Measurements from ENCODE around the gene GABPB1.

Gene GABPB1

GRCh38 chr15:50228866-50229265 is 126.1 kb downstream of the GABPB1 start:
- Histone ChIP-seq H3K4me3 (ENCODE audit: low read length) (no peak overlapping the region), H3K9me3 (ENCODE audit: insufficient read depth, low read length) (no peaks in the 10 kb centered on the region), H2AFZ (ENCODE audit: low read depth, low read length) (no peak overlapping the region), H3K4me2 (ENCODE audit: low read length) (no peak overlapping the region), H4K20me1 (ENCODE audit: insufficient read depth, low read length) (no peaks in the 10 kb centered on the region), H3K4me1 (ENCODE audit: low read length) (peaks cover 6% of the 10 kb centered on the region; the same call in 1 of the 2 replicates), H3K36me3 (replicated peaks; ENCODE audit: low read depth, low read length) (no peaks in the 10 kb centered on the region), H3K79me2 (ENCODE audit: low read length) (no peaks in the 10 kb centered on the region), H3K27me3 (ENCODE audit: low read depth, low read length) (no peaks in the 10 kb centered on the region), H3K27ac (ENCODE audit: low read length) (no peak overlapping the region), H3K9ac (ENCODE audit: low read length) (no peak overlapping the region)
- TF ChIP-seq EZH2phosphoT487 (IDR thresholded peaks at IDR 0.05; ENCODE audit: low read depth) (no peak), CTCF (IDR thresholded peaks at IDR 0.05; ENCODE audit: low read depth, low read length) (no peak)

- no peak overlapping the region for H3K4me2 ChIP-seq (ENCODE audit: low read length)
- no peak overlapping the region for H3K9ac ChIP-seq (ENCODE audit: low read length)
- peaks cover 2% of the 10 kb centered on the region; the same call in 1 of the 2 replicates for H3K27me3 ChIP-seq (ENCODE audit: low read depth, low read length)
- no peaks in the 10 kb centered on the region for H3K36me3 ChIP-seq (replicated peaks; ENCODE audit: low read depth, low read length)
- no peak overlapping the region for H2AFZ ChIP-seq (ENCODE audit: low read depth, low read length)
- H3K79me2 ChIP-seq (ENCODE audit: low read length): no peaks in the 10 kb centered on the region
- H3K27ac ChIP-seq (ENCODE audit: low read length): no peak overlapping the region
- H3K4me3 ChIP-seq (ENCODE audit: low read length): no peak overlapping the region
- no peaks in the 10 kb centered on the region for H3K4me1 ChIP-seq (ENCODE audit: low read length)
- no peaks in the 10 kb centered on the region for H3K9me3 ChIP-seq (ENCODE audit: insufficient read depth, low read length)
- TF ChIP-seq CTCF (IDR thresholded peaks at IDR 0.05; ENCODE audit: low read depth, low read length) (no peak), EZH2phosphoT487 (IDR thresholded peaks at IDR 0.05; ENCODE audit: low read depth) (no peak)
- H4K20me1 ChIP-seq (ENCODE audit: insufficient read depth, low read length): no peaks in the 10 kb centered on the region
Observed at GRCh38 chr15:50227076-50227475, 127.9 kb downstream of the GABPB1 start.

GRCh38 chr15:50225938-50226337 is 129.1 kb downstream of the GABPB1 start:
- TF ChIP-seq CTCF (IDR thresholded peaks at IDR 0.05; ENCODE audit: low read depth, low read length): no peak
- no peak for TF ChIP-seq EZH2phosphoT487 (IDR thresholded peaks at IDR 0.05; ENCODE audit: low read depth)
- H3K4me3 ChIP-seq (ENCODE audit: low read length): no peak overlapping the region
- H3K36me3 ChIP-seq (replicated peaks; ENCODE audit: low read depth, low read length): no peaks in the 10 kb centered on the region
- peaks cover 2% of the 10 kb centered on the region; the same call in 1 of the 2 replicates for H3K27me3 ChIP-seq (ENCODE audit: low read depth, low read length)
- no peaks in the 10 kb centered on the region for H3K9me3 ChIP-seq (ENCODE audit: insufficient read depth, low read length)
- no peak overlapping the region for H2AFZ ChIP-seq (ENCODE audit: low read depth, low read length)
- H4K20me1 ChIP-seq (ENCODE audit: insufficient read depth, low read length): no peaks in the 10 kb centered on the region
- no peaks in the 10 kb centered on the region for H3K4me1 ChIP-seq (ENCODE audit: low read length)
- H3K79me2 ChIP-seq (ENCODE audit: low read length): no peaks in the 10 kb centered on the region
- no peak overlapping the region for H3K9ac ChIP-seq (ENCODE audit: low read length)
- H3K27ac ChIP-seq (ENCODE audit: low read length): no peak overlapping the region
- H3K4me2 ChIP-seq (ENCODE audit: low read length): no peak overlapping the region

Data from OCI-LY3 (cell line).